Ramos (cell line): ENCODE measurements around the gene TPCN2.

Experiments used
- in situ Hi-C: fragments of 300-500 bp; cut with MboI; formaldehyde crosslinking; loops from one replicate; pipeline ENCODE4 v1.14.3; 2022; ENCODE audit warnings: low sequenced_read_pairs; ENCODE audit not compliant: unreplicated experiment

Gene TPCN2

GRCh38 chr11:69048694-69049489 lies at the start of gene TPCN2:
Gene TPCN2, plus strand, starts transcription at chr11:69048932. Its CDS starts 66 bp downstream, at chr11:69048998.
- in situ Hi-C loops: no loop called here

GRCh38 chr11:68999093-68999747 lies 49.5 kb upstream of the TPCN2 start:
- in situ Hi-C loops: loop anchor here (25.0 kb wide), 1 partner anchor 663 kb away; no protein-coding TSS in a partner anchor

GRCh38 chr11:68999748-69000355 lies 48.9 kb upstream of the TPCN2 start:
- in situ Hi-C loops: loop anchor here (25.0 kb wide), 1 partner anchor 662 kb away; no protein-coding TSS in a partner anchor

DNA sequence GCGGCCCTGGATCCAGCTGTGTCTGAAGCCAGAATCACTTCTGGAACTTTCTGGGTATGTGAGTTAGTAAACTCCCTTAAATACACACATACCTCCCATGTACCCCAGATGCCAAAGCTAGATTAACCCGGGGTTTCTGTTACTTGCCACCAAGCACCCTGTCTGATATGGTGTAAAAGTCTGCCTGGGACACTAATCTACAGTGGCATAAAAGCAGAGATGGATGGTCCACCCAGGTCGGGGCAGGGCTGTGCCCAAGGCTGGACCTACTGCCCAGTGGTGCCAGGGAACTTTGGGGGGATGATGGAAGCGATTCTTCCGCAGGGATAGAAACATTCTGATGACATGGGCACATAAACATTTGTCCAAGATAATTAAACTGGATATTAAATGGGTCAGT lies 48.3 kb upstream of the TPCN2 start:
- in situ Hi-C loops: no loop called here

DNA sequence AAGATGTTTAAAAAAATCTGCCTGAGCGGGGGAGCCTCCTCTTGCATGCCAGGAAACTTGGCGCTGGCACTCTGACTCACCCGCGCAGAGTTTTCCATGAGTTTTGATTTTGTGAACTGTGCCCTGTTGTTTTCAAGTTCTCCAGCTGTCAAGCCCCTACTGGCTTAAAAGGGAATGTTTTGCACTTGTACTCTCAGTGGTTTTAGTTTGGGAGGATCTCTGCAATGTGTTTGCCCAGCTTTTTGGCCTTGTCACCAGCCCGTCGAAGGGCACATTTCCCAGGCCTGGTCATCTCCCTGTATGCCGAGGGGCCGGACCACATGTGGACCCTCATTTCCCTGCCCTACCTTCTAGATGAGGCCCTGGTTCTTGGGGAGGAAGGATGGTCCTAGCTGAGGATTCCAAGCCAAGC lies 47.9 kb upstream of the TPCN2 start:
- in situ Hi-C loops: no loop called here

- in situ Hi-C loops: no loop called here
Observed at GRCh38 chr11:69001243-69002081, 47.3 kb upstream of the TPCN2 start.

DNA sequence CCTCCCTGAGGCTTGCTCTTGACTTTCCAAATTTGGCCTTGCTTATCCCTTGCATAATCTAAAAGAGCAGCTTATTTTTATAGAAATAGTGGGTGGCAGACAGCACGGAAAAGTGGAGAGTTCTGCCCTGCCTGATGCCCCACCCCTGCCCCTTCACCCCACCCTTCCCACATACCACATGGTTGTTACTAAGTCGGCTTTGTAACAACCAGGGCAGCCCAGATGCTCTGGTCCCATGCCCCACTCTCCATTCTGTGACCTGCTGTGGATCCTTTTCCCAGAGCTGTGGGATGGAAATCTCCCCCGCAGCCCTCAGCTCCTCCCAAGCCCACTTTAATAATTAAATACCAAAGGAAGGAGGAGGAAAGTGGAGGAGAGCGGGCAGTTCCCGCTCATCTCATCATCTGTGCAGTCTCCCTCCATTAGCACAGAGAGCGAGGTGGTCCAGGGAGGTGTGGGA lies 46.6 kb upstream of the TPCN2 start:
- in situ Hi-C loops: no loop called here

- in situ Hi-C loops: no loop called here
Observed at GRCh38 chr11:69002570-69003231, 46.0 kb upstream of the TPCN2 start.

GRCh38 chr11:69003301-69003865 lies 45.3 kb upstream of the TPCN2 start:
- in situ Hi-C loops: no loop called here

DNA sequence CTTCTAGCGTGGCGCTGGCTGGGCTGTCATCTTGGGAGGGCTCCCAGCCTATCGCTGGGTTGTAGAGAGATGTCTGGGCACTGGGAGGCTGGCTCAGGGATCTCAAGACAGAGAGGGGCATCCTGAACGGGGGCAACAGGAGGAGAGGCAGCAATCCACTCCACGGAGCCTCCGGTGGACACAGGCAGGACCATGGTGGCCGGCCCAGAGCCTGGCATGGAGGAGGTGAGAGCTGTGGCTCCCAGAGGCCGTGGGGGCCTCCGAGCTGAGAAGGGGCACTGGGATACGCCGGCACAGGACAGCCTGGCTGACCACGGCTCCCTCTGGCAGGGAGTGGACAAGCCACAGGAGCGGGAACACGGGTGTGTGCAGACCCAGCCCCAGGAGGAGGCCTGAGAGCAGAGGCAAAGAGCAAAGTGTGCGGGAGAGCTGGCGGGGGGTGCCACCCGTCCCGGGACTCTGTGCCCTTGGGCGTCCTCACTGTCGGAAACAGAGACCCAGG lies 44.8 kb upstream of the TPCN2 start:
- in situ Hi-C loops: no loop called here

- in situ Hi-C loops: no loop called here
Observed at GRCh38 chr11:69004411-69005182, 44.1 kb upstream of the TPCN2 start.

- in situ Hi-C loops: no loop called here
Observed at GRCh38 chr11:69005183-69005630, 43.5 kb upstream of the TPCN2 start.

DNA sequence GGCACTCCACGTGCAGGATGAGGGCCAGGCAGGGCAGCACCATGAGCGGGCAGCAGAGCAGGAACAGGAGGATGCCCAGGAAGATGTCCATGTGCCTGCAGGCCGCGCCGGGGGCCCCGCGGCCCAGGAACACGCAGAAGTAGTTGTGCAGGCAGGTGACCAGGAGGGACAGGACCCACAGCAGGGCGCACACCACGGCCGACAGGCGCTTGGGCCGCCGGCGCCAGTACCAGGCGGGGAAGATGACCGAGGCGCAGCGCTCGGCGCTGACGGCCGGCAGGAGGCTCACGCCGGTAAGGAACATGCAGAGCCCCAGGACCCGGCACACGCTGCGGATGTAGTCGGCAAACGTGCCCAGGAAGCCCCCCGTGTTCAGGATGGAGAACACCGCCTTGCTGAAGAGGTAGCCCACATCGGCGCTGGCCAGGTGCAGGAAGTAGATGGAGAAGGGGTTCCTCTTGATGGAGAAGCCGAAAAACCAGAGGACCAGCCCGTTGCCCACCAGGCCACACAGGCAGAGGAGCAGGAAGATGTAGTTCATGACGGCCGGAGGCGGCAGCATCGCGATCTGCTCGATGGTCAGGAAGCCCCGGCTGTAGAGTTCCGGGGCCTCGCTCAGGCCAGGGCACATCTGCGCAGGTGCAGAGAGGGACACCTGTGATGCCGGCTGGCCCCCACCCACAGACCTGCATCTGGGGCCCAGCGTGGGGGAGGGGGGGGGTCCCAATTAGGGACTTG lies 42.9 kb upstream of the TPCN2 start:
- in situ Hi-C loops: no loop called here

GRCh38 chr11:69006816-69007215 lies 41.9 kb upstream of the TPCN2 start:
- in situ Hi-C loops: no loop called here

DNA sequence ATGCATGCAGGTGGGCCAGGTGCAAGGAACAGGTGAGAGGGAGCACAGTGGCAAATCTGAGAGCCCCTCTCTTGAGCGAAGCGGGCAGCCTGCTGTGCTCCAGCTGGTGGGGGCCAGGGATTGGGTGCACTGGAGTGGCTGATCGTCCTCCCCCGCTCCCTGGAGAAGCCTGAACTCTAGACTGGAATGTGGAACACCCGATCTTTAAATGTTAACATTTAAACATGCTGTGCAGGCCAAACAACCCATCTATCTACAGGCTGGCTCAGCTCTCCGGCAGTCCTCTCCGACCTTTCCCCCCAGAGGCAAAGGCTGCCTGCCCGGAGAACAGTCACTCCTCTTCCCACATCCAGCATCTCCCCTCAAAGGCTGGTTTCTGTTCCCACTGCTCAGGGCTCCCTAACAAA lies 40.8 kb upstream of the TPCN2 start:
- in situ Hi-C loops: no loop called here

GRCh38 chr11:69008737-69009440 lies 39.8 kb upstream of the TPCN2 start:
- in situ Hi-C loops: no loop called here
